ENCODE data around the gene PAQR7.

PAQR7 gene

DNA sequence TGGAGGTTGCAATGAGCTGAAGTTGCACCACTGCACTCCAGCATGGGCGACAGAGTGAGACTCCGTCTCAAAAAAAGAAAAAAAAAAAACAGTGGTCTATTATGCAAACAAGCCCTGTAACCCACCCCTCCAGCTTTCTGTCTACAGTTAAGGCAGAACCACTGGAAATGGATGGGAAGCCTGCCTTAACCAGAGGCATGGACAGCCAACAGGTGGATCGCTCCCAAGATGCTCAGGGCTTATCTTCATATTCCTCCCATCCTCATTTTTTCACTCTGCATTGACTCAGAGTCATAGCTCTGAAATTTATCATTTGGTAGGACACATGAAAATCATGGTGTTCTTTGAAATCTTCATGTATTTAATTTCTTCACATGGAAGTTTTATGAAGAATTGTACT, 47.0 kb downstream of the PAQR7 start:
- Histone ChIP-seq H3K27ac (ENCODE audit: low read depth, low read length) (no peak overlapping the region), H3K4me3 (ENCODE audit: low read depth, low read length) (no peak overlapping the region), H3K27me3 (ENCODE audit: insufficient read depth, low read length) (no peaks in the 10 kb centered on the region), H3K36me3 (ENCODE audit: insufficient read depth, low read length) (peaks cover 41% of the 10 kb centered on the region), H3K79me2 (ENCODE audit: control insufficient read depth, insufficient read depth, low read length, unreplicated experiment) (peaks cover under 1% of the 10 kb centered on the region), H2AFZ (ENCODE audit: low read length, unreplicated experiment) (no peak overlapping the region), H3K4me1 (ENCODE audit: control insufficient read depth, insufficient read depth, low read length, unreplicated experiment) (no peaks in the 10 kb centered on the region)

DNA sequence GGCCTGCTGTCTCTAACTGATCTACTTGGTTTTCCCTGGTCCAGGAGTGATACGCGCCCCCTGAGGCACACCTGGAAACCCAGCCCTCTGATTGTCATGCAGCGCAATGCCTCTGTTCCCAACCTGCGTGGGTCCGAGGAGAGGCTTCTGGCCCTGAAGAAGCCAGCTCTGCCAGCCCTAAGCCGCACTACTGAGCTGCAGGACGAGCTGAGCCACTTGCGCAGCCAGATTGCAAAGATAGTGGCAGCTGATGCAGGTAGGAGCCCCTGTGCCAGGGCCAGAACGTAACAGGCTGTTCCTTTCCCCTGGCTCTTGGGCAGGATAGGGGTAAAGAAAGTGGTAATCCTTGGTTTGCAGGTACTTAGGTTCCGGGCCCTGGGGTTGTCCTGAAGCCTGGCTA, 48.9 kb downstream of the PAQR7 start:
- Histone ChIP-seq H3K27ac (ENCODE audit: low read depth, low read length) (no peak overlapping the region), H2AFZ (ENCODE audit: low read length, unreplicated experiment) (no peak overlapping the region), H3K79me2 (ENCODE audit: control insufficient read depth, insufficient read depth, low read length, unreplicated experiment) (peaks cover 18% of the 10 kb centered on the region), H3K36me3 (ENCODE audit: insufficient read depth, low read length) (peaks cover 29% of the 10 kb centered on the region; the same call in 1 of the 2 replicates), H3K4me3 (ENCODE audit: low read depth, low read length) (no peak overlapping the region), H3K4me1 (ENCODE audit: control insufficient read depth, insufficient read depth, low read length, unreplicated experiment) (peaks cover 6% of the 10 kb centered on the region), H3K27me3 (ENCODE audit: insufficient read depth, low read length) (no peaks in the 10 kb centered on the region)

DNA sequence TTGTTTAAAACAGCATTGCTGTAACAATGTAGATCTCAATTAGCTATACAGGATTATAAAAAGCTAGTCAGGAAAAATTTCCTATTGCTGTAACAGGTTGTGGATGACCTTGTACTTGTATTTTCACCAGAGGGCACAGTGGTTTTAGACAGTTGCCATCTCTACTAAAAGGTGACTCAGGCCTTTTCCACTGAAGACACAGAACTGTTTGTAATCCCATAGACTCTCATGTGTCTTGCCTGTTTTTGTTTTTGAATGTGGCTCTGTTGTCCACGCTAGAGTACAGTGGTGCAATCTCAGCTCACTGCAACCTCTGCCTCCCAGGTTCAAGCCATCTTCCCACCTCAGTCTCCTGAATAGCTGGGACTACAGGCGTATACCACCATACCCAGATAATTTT, 49.9 kb downstream of the PAQR7 start:
- Histone ChIP-seq H3K27me3 (ENCODE audit: insufficient read depth, low read length) (no peaks in the 10 kb centered on the region), H3K27ac (ENCODE audit: low read depth, low read length) (no peak overlapping the region), H2AFZ (ENCODE audit: low read length, unreplicated experiment) (no peak overlapping the region), H3K36me3 (ENCODE audit: insufficient read depth, low read length) (peaks cover 22% of the 10 kb centered on the region; the same call in 1 of the 2 replicates), H3K79me2 (ENCODE audit: control insufficient read depth, insufficient read depth, low read length, unreplicated experiment) (peaks cover 27% of the 10 kb centered on the region), H3K4me1 (ENCODE audit: control insufficient read depth, insufficient read depth, low read length, unreplicated experiment) (peaks cover 13% of the 10 kb centered on the region), H3K4me3 (ENCODE audit: low read depth, low read length) (no peak overlapping the region)

DNA sequence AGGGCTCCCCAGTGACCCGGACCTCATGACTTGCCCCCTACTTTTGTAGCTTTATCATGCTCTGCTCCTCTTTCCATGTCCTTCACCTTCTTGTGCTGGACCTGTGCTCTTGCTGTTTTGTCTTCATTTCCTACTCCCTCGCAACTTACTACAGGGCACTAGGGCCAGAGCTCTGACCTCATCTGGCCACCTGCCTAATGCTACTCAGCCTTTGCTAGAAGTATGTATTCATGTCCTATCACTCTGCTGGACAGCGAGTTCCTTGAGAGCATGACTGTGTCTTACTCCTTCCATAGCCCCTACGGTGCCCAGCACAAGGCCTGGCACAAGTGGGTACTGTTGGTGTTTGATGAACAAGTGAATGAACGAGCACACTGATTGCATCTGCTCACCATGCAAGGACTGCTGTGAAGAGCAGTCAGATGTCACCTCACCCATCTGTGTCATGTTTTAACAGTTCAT, 53.8 kb downstream of the PAQR7 start:
- Histone ChIP-seq H3K79me2 (ENCODE audit: control insufficient read depth, insufficient read depth, low read length, unreplicated experiment) (peaks cover 34% of the 10 kb centered on the region), H3K4me3 (ENCODE audit: low read depth, low read length) (peak overlapping the region; percentile 88), H3K27me3 (ENCODE audit: insufficient read depth, low read length) (no peaks in the 10 kb centered on the region), H3K4me1 (ENCODE audit: control insufficient read depth, insufficient read depth, low read length, unreplicated experiment) (peaks cover 29% of the 10 kb centered on the region), H3K36me3 (ENCODE audit: insufficient read depth, low read length) (no peaks in the 10 kb centered on the region), H3K27ac (ENCODE audit: low read depth, low read length) (no peak overlapping the region), H2AFZ (ENCODE audit: low read length, unreplicated experiment) (no peak overlapping the region)

DNA sequence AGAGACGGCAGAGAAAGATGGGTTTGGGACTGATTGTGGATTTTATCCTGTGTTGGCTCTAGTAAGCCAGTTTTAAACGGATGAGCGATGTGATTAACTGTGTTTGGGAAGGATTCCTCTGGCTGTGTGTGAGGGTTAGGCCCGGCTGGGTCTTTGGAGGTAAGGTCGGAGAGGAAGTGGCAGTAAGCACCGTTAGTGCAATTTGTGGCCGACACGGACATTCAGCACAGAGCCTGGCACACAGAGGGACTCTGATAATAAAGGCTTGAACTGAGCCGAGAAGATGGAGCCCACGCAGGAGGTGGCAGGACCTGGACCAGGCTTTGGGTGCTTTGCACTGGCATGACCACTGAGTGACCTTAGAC, 54.4 kb downstream of the PAQR7 start:
- no peaks in the 10 kb centered on the region for H3K27me3 ChIP-seq (ENCODE audit: insufficient read depth, low read length)
- peak overlapping the region; percentile 88 for H3K4me3 ChIP-seq (ENCODE audit: low read depth, low read length)
- peaks cover 29% of the 10 kb centered on the region for H3K4me1 ChIP-seq (ENCODE audit: control insufficient read depth, insufficient read depth, low read length, unreplicated experiment)
- no peak overlapping the region for H2AFZ ChIP-seq (ENCODE audit: low read length, unreplicated experiment)
- no peaks in the 10 kb centered on the region for H3K36me3 ChIP-seq (ENCODE audit: insufficient read depth, low read length)
- H3K79me2 ChIP-seq (ENCODE audit: control insufficient read depth, insufficient read depth, low read length, unreplicated experiment): peaks cover 34% of the 10 kb centered on the region
- H3K27ac ChIP-seq (ENCODE audit: low read depth, low read length): peak overlapping the region; percentile 6; the same call in 1 of the 2 replicates

DNA sequence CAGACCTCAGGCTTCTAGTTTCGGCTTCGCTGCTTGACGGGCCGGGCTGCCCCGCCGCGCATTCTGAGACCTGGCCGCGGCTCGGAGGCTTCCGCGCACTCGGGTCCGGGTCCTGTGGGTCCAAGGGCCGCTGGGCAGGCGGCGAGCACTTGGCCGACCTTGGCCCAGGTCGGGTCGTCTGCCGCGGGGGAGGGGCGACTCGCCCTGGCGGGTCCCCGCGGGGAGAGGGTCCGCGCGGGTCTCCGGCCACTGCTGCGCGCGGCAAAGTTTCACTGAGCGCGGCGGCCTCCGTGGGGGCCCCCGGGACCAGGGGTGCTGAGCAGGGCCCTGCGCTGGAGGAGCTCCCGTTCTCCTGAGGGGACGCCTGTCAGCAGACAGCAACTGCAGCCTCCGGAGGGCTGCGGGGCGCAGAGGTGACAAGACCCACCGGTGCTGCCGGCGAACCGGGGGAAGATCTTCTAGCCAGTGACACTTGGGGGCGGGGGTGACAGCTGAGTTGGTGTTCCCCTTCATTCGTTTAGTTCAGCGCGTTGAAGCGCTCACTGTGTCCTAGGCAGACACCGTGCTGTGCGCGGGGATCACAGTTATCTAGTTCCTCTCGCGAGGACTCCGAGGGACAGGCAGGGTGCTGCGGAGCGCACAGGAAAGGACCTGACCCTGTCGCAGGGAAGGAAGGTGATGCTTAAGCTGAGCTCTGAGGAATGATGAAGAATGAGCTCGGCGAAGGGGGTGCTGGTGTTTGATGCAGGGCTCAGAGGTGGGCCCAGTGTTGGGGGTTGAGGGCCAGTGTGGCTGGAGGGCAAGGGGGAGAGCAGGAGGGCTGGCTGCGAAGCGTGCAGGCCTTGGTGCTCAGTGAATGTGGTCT, 55.0 kb downstream of the PAQR7 start:
- H3K4me3 ChIP-seq (ENCODE audit: low read depth, low read length): peak overlapping the region; percentile 88
- peak overlapping the region; percentile 78 for H2AFZ ChIP-seq (ENCODE audit: low read length, unreplicated experiment)
- H3K36me3 ChIP-seq (ENCODE audit: insufficient read depth, low read length): no peaks in the 10 kb centered on the region

DNA sequence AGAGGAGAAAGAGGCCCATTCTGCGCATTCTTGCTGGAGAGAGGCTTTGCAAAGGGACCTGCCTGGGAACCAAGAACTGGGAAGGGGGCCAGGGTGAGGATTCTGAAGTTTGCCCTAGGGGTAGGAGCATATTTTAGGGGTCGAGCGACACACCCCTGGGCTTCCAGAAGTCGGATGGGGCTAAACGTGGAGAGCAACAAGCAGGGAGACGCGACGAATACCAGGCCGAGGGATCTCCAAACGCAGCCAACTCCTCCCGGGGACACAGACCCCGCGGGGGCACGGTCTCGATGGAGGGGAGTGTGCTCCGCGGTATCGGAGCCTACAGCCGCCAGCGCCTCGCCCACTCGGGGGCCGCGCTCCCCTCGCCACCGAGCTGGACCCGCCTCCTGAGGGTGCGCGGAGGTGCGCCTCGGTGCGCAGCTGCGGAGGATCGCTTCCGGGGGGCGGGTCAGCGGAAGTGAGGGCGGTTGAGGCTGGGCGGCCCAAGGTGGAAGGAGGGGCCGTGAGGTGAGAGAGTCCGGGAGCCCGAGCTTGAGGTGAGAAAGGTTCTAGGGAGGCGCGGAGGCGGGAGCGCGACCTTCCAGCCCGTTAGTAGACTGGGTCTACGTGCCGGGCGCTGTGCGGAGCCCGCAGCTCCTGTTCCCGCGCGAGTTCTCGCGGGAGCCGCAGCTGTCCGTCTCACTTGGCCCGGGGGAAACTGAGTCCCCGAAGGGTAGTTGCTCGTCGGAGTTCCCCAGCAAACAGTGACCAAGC, 55.8 kb downstream of the PAQR7 start, which contains the start of gene MTFR1L:
TSS of gene MTFR1L (plus strand) at position 464 of the 756 bp plus-strand sequence. CDS start 3,151 bp downstream, outside the sequence.
- no peaks in the 10 kb centered on the region for H3K36me3 ChIP-seq (ENCODE audit: insufficient read depth, low read length)
- H3K79me2 ChIP-seq (ENCODE audit: control insufficient read depth, insufficient read depth, low read length, unreplicated experiment): peaks cover 34% of the 10 kb centered on the region
- H3K27ac ChIP-seq (ENCODE audit: low read depth, low read length): peak within 1 kb of the TSS; percentile 71
- peak within 1 kb of the TSS; percentile 78 for H2AFZ ChIP-seq (ENCODE audit: low read length, unreplicated experiment)
- peaks cover 29% of the 10 kb centered on the region for H3K4me1 ChIP-seq (ENCODE audit: control insufficient read depth, insufficient read depth, low read length, unreplicated experiment)
- H3K27me3 ChIP-seq (ENCODE audit: insufficient read depth, low read length): no peaks in the 10 kb centered on the region
- peak within 1 kb of the TSS; percentile 88 for H3K4me3 ChIP-seq (ENCODE audit: low read depth, low read length)

More for the DNA sequence above, 55.0 kb downstream of the PAQR7 start:
- Histone ChIP-seq H3K27me3 (ENCODE audit: insufficient read depth, low read length) (no peaks in the 10 kb centered on the region), H3K27ac (ENCODE audit: low read depth, low read length) (peak overlapping the region; percentile 71), H3K79me2 (ENCODE audit: control insufficient read depth, insufficient read depth, low read length, unreplicated experiment) (peaks cover 34% of the 10 kb centered on the region), H3K4me1 (ENCODE audit: control insufficient read depth, insufficient read depth, low read length, unreplicated experiment) (peaks cover 29% of the 10 kb centered on the region)

DNA sequence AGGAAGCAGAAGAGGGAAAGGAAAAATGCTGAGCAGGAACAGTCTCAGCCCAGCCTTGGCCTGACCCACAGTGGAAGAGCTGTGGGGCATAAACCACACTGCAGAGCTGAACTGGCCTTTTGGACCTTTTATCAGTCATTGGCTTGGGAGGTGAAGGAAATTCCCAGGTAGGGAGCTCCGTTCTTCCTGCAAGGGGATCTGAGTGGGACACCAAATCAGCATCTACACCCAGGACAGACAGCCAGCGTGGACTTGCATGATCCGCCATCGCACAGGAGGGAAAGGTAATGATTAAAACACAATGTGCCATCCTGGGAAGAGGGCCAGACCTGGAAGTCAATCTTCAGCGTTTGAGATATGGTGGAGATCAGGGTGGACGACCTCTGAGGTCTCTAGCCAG, 56.9 kb downstream of the PAQR7 start:
- Histone ChIP-seq H3K79me2 (ENCODE audit: control insufficient read depth, insufficient read depth, low read length, unreplicated experiment) (peaks cover 34% of the 10 kb centered on the region), H3K4me1 (ENCODE audit: control insufficient read depth, insufficient read depth, low read length, unreplicated experiment) (peaks cover 29% of the 10 kb centered on the region), H3K27me3 (ENCODE audit: insufficient read depth, low read length) (no peaks in the 10 kb centered on the region), H3K4me3 (ENCODE audit: low read depth, low read length) (peak overlapping the region; percentile 88), H2AFZ (ENCODE audit: low read length, unreplicated experiment) (no peak overlapping the region), H3K36me3 (ENCODE audit: insufficient read depth, low read length) (no peaks in the 10 kb centered on the region), H3K27ac (ENCODE audit: low read depth, low read length) (0 out of 2 replicates have a peak overlapping the region, but pooled peaks have one; percentile 2)

DNA sequence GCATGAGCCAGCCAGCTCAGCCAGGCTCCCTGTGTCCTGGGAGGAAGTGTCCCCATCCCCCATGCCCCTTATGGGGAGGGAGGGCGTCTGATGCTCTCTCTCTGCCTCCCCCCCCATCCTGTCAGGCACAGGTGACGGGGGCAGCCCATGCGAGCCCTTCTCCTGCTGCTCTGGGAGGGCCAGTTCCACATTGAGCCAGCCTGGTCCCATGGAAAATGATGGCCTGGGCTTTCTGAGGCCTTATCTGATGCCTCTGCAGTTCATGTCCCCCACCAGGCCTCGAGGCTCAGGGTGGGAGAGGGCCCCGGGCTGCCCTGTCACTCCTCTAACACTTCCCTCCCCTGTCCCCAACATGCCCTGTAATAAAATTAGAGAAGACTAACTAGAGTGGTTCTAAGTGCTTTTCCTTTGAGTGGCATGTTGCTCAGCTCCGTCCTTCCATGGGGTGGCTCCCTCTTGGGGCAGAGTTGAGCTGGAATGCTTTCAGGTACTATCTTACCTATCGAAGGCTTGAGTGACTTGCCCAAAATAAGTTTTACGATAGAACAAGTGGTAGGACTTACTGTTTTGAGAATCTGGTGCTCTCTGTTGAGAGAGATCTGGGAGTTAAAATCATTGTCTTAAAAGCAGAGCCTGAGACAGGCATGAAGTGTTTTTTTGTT, 57.5 kb downstream of the PAQR7 start:
- Histone ChIP-seq H3K27ac (ENCODE audit: low read depth, low read length) (0 out of 2 replicates have a peak overlapping the region, but pooled peaks have one; percentile 2), H3K4me3 (ENCODE audit: low read depth, low read length) (peak overlapping the region; percentile 88; the same call in 1 of the 2 replicates), H3K79me2 (ENCODE audit: control insufficient read depth, insufficient read depth, low read length, unreplicated experiment) (peaks cover 29% of the 10 kb centered on the region), H3K36me3 (ENCODE audit: insufficient read depth, low read length) (no peaks in the 10 kb centered on the region), H2AFZ (ENCODE audit: low read length, unreplicated experiment) (no peak overlapping the region), H3K27me3 (ENCODE audit: insufficient read depth, low read length) (no peaks in the 10 kb centered on the region), H3K4me1 (ENCODE audit: control insufficient read depth, insufficient read depth, low read length, unreplicated experiment) (peaks cover 29% of the 10 kb centered on the region)

DNA sequence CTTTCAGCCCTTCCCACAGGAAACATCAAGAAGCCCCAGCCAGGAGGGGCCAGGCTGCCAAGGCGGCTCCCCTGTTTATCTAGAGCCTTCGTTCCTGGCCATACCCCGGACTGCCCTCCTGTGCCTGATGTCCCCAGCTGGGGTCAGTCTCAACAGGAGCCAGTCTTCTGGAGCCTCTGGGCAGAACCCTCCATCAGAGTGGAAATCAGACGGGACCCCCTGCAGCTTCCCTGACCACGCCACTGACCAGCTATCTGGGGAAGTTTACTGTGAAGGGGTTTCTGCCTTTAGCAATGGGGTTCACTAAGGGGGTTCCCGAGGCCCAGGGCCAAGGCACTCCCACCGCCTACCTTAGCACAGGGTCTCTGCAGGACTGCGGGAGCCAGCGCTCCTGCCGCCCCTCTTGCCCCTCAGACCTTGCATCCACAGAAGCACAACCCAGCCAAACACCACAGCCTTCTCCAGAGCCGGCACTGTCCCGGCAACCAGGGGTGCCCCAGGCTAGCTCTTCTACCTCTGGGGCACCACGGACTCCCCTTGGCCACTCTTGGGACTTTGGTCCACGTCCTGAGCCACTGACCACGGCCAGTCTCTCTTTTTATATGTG, 59.3 kb downstream of the PAQR7 start:
- Histone ChIP-seq H3K36me3 (ENCODE audit: insufficient read depth, low read length) (no peaks in the 10 kb centered on the region), H3K4me3 (ENCODE audit: low read depth, low read length) (no peak overlapping the region), H3K4me1 (ENCODE audit: control insufficient read depth, insufficient read depth, low read length, unreplicated experiment) (peaks cover 19% of the 10 kb centered on the region), H3K27me3 (ENCODE audit: insufficient read depth, low read length) (no peaks in the 10 kb centered on the region), H2AFZ (ENCODE audit: low read length, unreplicated experiment) (no peak overlapping the region), H3K27ac (ENCODE audit: low read depth, low read length) (no peak overlapping the region), H3K79me2 (ENCODE audit: control insufficient read depth, insufficient read depth, low read length, unreplicated experiment) (peaks cover 12% of the 10 kb centered on the region)
